ENCODE data around the gene MIS18BP1.
"Not testable (repeated sequence)": the region's sequence is repeated elsewhere in the genome, so short reads cannot be mapped to it uniquely, and the experiment has no call there.

Gene MIS18BP1

GRCh38 chr14:45246691-45247090, 6.3 kb downstream of the MIS18BP1 start:
- no peak for DNase-seq (ENCODE audit: low read depth in 2 of 2)
- no peak for TF ChIP-seq CTCF (IDR thresholded peaks at IDR 0.05; ENCODE audit: low read depth, low read length)
- no peak overlapping the region for H3K4me3 ChIP-seq (replicated peaks in 1 of 2; ENCODE audit: low read depth in 2 of 2, low read length in 2 of 2)

GRCh38 chr14:45246151-45246550, 6.9 kb downstream of the MIS18BP1 start:
- no peak for DNase-seq (ENCODE audit: low read depth in 2 of 2)
- H3K4me3 ChIP-seq (replicated peaks in 1 of 2; ENCODE audit: low read depth in 2 of 2, low read length in 2 of 2) = no peak overlapping the region
- TF ChIP-seq CTCF (IDR thresholded peaks at IDR 0.05; ENCODE audit: low read depth, low read length) = no peak

DNA sequence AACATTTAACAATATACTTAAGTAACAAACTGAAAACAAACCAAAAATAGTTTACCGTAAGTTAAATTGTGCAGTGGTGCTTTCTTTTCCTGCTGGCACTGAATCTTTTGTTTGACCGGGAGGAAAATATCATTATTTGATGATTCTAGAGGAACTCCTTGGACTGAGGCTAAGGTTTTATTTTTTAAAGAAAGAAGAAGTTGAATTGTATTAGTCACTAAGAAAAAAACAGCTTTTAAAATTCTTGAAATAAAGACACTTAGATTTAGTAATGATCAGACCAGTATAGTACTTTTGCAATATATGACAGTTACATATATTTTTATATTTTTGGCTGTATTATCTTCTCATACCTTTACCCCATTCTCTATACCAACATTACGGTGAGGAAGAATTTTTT, 10.3 kb downstream of the MIS18BP1 start:
- DNase-seq (ENCODE audit: low read depth in 2 of 2) = no peak
- H3K4me3 ChIP-seq (replicated peaks in 1 of 2; ENCODE audit: low read depth in 2 of 2, low read length in 2 of 2) = no peak overlapping the region
- no peak for TF ChIP-seq CTCF (IDR thresholded peaks at IDR 0.05; ENCODE audit: low read depth, low read length)

DNA sequence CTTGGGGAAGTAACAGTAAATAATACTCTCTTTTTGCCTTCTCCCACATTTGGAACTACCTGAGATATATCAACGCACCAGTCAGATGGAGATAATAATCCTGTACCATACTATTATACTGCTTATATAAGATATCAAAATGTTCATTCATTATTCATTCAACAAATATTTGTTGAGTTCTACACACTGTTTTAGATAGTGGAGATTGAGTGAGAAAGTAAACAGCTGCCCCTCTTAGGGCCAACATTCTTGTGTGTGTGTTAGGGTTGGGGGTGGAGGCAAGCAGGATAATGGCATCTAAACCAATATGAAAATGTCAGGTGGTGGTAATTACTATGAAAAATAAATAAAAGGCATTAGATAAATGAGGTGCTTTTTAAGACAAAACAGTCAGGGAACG, 14.0 kb downstream of the MIS18BP1 start:
- DNase-seq (ENCODE audit: low read depth in 2 of 2) = no peak
- no peak for TF ChIP-seq CTCF (IDR thresholded peaks at IDR 0.05; ENCODE audit: low read depth, low read length)
- no peak overlapping the region for H3K4me3 ChIP-seq (replicated peaks in 1 of 2; ENCODE audit: low read depth in 2 of 2, low read length in 2 of 2)

DNA sequence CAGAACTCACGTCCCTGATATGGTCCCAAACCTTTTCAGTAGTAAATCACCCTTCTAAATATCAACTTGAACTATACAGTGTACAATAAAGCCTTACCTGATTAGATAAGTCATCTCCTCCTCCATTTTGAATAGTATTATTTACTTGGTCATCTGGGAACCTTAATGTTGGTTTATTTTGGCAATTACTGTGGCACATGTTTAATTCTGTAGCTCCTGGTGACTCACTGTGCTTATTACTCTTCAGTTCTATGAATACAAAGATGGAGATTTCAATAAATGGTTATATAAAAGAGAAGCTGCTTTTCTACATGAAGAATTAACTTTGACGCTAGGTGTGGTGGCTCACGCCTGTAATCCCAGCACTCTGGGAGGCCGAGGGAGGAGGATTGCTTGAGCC, 25.4 kb downstream of the MIS18BP1 start:
- no peak for TF ChIP-seq CTCF (IDR thresholded peaks at IDR 0.05; ENCODE audit: low read depth, low read length)
- DNase-seq (ENCODE audit: low read depth in 2 of 2) = no peak
- H3K4me3 ChIP-seq (replicated peaks in 1 of 2; ENCODE audit: low read depth in 2 of 2, low read length in 2 of 2) = no peak overlapping the region

GRCh38 chr14:45222485-45223262, 30.3 kb downstream of the MIS18BP1 start:
- TF ChIP-seq CTCF (IDR thresholded peaks at IDR 0.05; ENCODE audit: low read depth, low read length) = no peak
- no peak overlapping the region for H3K4me3 ChIP-seq (replicated peaks in 1 of 2; ENCODE audit: low read depth in 2 of 2, low read length in 2 of 2)
- DNase-seq (ENCODE audit: low read depth in 2 of 2) = no peak

DNA sequence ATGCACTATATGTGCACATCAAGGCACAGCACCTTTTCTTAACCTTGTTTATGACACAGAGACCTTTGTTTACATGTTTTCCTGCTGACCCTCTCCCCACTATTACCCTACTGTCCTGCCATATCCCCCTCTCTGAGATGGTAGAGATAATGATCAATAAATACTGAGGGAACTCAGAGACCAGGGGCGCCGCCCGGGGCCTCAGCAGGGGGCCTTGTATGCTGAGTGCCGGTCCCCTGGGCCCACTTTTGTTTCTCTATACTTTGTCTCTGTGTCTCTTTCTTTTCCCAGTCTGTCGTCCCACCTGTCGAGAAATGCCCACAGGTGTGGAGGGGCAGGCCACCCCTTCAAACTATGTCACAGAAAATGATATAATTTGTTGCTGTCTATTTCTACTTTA, 38.7 kb downstream of the MIS18BP1 start:
- DNase-seq (ENCODE audit: low read depth in 2 of 2) = not testable (repeated sequence)

DNA sequence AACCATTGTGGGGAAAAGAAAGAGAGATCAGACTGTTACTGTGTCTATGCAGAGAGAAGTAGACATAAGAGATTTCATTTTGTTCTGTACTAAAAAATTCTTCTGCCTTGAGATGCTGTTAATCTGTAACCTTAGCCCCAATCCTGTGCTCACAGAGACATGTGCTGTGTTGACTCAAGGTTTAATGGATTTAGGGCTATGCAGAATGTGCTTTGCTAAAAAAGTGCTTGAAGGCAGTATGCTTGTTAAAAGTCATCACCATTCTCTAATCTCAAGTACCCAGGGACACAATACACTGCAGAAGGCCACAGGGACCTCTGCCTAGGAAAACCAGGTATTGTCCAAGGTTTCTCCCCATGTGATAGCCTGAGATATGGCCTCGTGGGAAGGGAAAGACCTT, 39.3 kb downstream of the MIS18BP1 start:
- not testable (repeated sequence) for H3K4me3 ChIP-seq (replicated peaks in 1 of 2; ENCODE audit: low read depth in 2 of 2, low read length in 2 of 2); DNase-seq (ENCODE audit: low read depth in 2 of 2)

More for the DNA sequence above, 38.7 kb downstream of the MIS18BP1 start:
- H3K4me3 ChIP-seq (replicated peaks in 1 of 2; ENCODE audit: low read depth in 2 of 2, low read length in 2 of 2) = not testable (repeated sequence)

All from cardiac fibroblast (primary cell).